ENCODE results near the gene PAN2. TPM values are rescaled to one million over a fixed set of nuclear protein-coding genes. Genes with fewer than 3 reads are reported as not detected.
A peak's percentile ranks its signal among the peaks of the same experiment; 100 is the strongest.

PAN2 gene
- total RNA-seq, 1 donor from 2014 or later = 101 TPM

- H3K27me3 Mint-ChIP-seq (ENCODE audit: unreplicated experiment) = peaks cover 6% of the 10 kb centered on the region
- DNase-seq = no peak
- H3K4me3 Mint-ChIP-seq (ENCODE audit: unreplicated experiment) = no peak overlapping the region
- no peak overlapping the region for H3K27ac Mint-ChIP-seq (ENCODE audit: unreplicated experiment)
- no peaks in the 10 kb centered on the region for H3K36me3 Mint-ChIP-seq (ENCODE audit: unreplicated experiment)
- H3K9me3 Mint-ChIP-seq (ENCODE audit: unreplicated experiment) = no peaks in the 10 kb centered on the region
- TF ChIP-seq CTCF (IDR thresholded peaks at IDR 0.05; ENCODE audit: partially characterized antibody, unreplicated experiment) = no peak
- no peaks in the 10 kb centered on the region for H3K4me1 Mint-ChIP-seq (ENCODE audit: low read depth, unreplicated experiment)
Measured at GRCh38 chr12:56321027-56321426, 12.8 kb downstream of the PAN2 start.

DNA sequence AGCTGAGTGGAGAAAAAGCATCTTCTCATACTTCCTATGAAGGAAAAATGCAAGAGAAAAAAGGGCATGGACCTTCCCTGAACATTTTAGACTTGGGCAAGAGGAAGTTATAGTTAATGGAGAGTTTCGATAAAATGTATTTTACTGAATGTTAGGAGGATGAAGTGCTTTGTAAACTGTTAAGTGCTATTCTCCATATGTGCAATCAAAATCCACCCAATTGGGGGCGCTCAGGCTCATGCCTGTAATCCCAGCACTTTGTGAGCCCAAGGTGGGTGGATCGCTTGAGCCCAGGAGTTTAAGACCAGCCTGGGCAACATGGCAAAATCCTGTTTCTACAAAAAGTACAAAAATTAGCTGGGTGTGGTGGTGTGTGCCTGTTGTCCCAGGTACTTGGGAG, 16.1 kb downstream of the PAN2 start:
- Mint-ChIP-seq H3K27ac (ENCODE audit: unreplicated experiment) (peak overlapping the region; percentile 59), H3K4me3 (ENCODE audit: unreplicated experiment) (peak overlapping the region; percentile 30), H3K4me1 (ENCODE audit: low read depth, unreplicated experiment) (peaks cover 3% of the 10 kb centered on the region), H3K9me3 (ENCODE audit: unreplicated experiment) (no peaks in the 10 kb centered on the region), H3K27me3 (ENCODE audit: unreplicated experiment) (peaks cover 6% of the 10 kb centered on the region), H3K36me3 (ENCODE audit: unreplicated experiment) (no peaks in the 10 kb centered on the region)
- DNase-seq = no peak
- TF ChIP-seq CTCF (IDR thresholded peaks at IDR 0.05; ENCODE audit: partially characterized antibody, unreplicated experiment) = no peak

GRCh38 chr12:56315622-56316473, 18.0 kb downstream of the PAN2 start, which contains the start of gene CNPY2:
TSS of gene CNPY2 (minus strand) at chr12:56315988. CDS start at chr12:56315217, 771 bp downstream.
- H3K9me3 Mint-ChIP-seq (ENCODE audit: unreplicated experiment) = no peaks in the 10 kb centered on the region
- peak within 1 kb of the TSS; percentile 97 for H3K4me3 Mint-ChIP-seq (ENCODE audit: unreplicated experiment)
- peaks cover 3% of the 10 kb centered on the region for H3K4me1 Mint-ChIP-seq (ENCODE audit: low read depth, unreplicated experiment)
- peaks cover 6% of the 10 kb centered on the region for H3K27me3 Mint-ChIP-seq (ENCODE audit: unreplicated experiment)
- peak; percentile 97 for DNase-seq
- no peaks in the 10 kb centered on the region for H3K36me3 Mint-ChIP-seq (ENCODE audit: unreplicated experiment)
- H3K27ac Mint-ChIP-seq (ENCODE audit: unreplicated experiment) = peak within 1 kb of the TSS; percentile 96
- TF ChIP-seq CTCF (IDR thresholded peaks at IDR 0.05; ENCODE audit: partially characterized antibody, unreplicated experiment) = peak; percentile 53

GRCh38 chr12:56315249-56315621, 18.6 kb downstream of the PAN2 start:
- Mint-ChIP-seq H3K36me3 (ENCODE audit: unreplicated experiment) (no peaks in the 10 kb centered on the region), H3K4me3 (ENCODE audit: unreplicated experiment) (peak overlapping the region; percentile 97)
- DNase-seq = no peak

More at GRCh38 chr12:56315249-56315621, 18.6 kb downstream of the PAN2 start:
- Mint-ChIP-seq H3K4me1 (ENCODE audit: low read depth, unreplicated experiment) (peaks cover 3% of the 10 kb centered on the region), H3K27me3 (ENCODE audit: unreplicated experiment) (peaks cover 6% of the 10 kb centered on the region), H3K27ac (ENCODE audit: unreplicated experiment) (peak overlapping the region; percentile 96), H3K9me3 (ENCODE audit: unreplicated experiment) (no peaks in the 10 kb centered on the region)
- TF ChIP-seq CTCF (IDR thresholded peaks at IDR 0.05; ENCODE audit: partially characterized antibody, unreplicated experiment) = no peak

Measured in glutamatergic neuron (in vitro differentiated cells).